ENCODE data around the gene SYNM.

- TF ChIP-seq CTCF (IDR thresholded peaks at IDR 0.05) (no peak), POLR2A (IDR thresholded peaks at IDR 0.05) (no peak), POLR2AphosphoS5 (IDR thresholded peaks at IDR 0.05) (no peak), EP300 (IDR thresholded peaks at IDR 0.05) (no peak)
These were observed 26.7 kb downstream of the SYNM start for GRCh38 chr15:99131441-99132023.
